Neural cell (in vitro differentiated cells): ENCODE results near the gene PLAC8L1.

Experiments used
- CTCF ChIP-seq: fragments of 450-650 bp; IDR thresholded peaks from 2 replicates; pipeline ENCODE4 v1.5.1; 2014; ENCODE audit warnings: antibody characterized with exemption, mild to moderate bottlenecking, moderate library complexity; ENCODE audit not compliant: poor library complexity, severe bottlenecking
- EP300 ChIP-seq: fragments of 450-650 bp; conservative IDR thresholded peaks from 2 replicates; pipeline ENCODE4 v1.6.1; 2014; ENCODE audit warnings: antibody characterized with exemption, mild to moderate bottlenecking, moderate library complexity; ENCODE audit not compliant: poor library complexity, severe bottlenecking
- EZH2 ChIP-seq: fragments of 200-600, 300-800 bp; shearing (Covaris generic), sonication (generic); IDR thresholded peaks from 2 replicates; pipeline ENCODE4 v1.6.1; 2014; ENCODE audit warnings: antibody characterized with exemption, low read length, borderline replicate concordance, mild to moderate bottlenecking; ENCODE audit not compliant: insufficient read depth, poor library complexity, severe bottlenecking
- POLR2AphosphoS5 ChIP-seq: IDR thresholded peaks from 2 replicates; pipeline ENCODE4 v1.6.1; 2012
- RAD21 ChIP-seq: fragments of 450-650 bp; conservative IDR thresholded peaks from 2 replicates; pipeline ENCODE4 v1.6.1; 2014; ENCODE audit warnings: antibody characterized with exemption, mild to moderate bottlenecking, moderate library complexity
- REST ChIP-seq: IDR thresholded peaks from 2 replicates; pipeline ENCODE4 v1.6.1; 2012; ENCODE audit warnings: borderline replicate concordance

- TF ChIP-seq EZH2 (no peak), POLR2AphosphoS5 (no peak), EP300 (no peak), REST (no peak), CTCF (no peak), RAD21 (no peak)
Measured at GRCh38 chr5:146049704-146050026, 55.7 kb downstream of the PLAC8L1 start.
